ENCODE measurements around the gene KRT82. TPM values are rescaled to one million over a fixed set of nuclear protein-coding genes. Genes with fewer than 3 reads are reported as not detected.
A peak's percentile ranks its signal among the peaks of the same experiment; 100 is the strongest.

KRT82 gene
- total RNA-seq, 1 experiment from 2014 or later: not detected

DNA sequence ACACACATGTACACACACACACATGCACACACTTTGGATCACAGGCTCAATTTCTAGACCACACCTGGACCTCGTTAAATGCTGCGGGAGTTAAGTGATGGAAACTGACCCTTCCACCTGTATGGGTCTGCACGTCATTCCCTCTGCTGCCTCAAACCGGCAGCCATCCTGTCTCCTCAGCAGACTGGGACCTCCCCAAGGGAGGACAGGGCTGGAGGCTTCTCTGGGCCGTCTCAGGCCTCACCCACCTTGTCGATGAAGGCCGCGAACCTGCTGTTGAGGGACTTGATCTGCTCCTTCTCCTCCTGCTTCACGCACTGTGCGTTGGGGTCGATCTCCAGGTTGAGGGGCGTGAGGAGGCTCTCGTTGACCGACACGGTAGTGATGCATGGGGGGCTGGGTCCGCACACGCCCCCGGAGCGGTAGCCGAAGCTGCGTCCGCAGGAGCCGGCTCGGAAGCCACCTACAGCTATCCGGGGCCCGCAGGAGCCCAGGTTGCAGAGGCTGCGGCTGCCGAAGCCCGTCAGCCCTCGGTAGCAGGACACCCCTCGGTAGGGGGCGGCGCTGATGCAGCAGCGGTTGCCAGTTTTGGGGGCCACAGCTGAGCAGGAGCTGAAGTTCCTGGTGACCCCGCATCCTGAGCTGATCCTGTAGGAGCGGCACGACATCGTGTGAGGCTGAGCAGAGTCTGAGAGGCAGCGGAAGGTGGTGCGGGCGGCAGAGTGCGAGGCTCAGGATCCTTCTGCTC is 39.2 kb downstream of the KRT82 start, which contains the start of gene KRT85:
Gene KRT85, minus strand, starts transcription at position 744 of the 748 bp plus-strand sequence. Its CDS starts 76 bp downstream, at position 668.
- Mint-ChIP-seq H3K27me3 (ENCODE audit: low read depth) (peaks cover 18% of the 10 kb centered on the region), H3K4me3 (no peak within 1 kb of the TSS), H3K4me1 (peaks cover 0 to 11% of the 10 kb centered on the region in 2 experiments; a peak in 2 of 4 replicates), H3K9me3 (no peaks in the 10 kb centered on the region), H3K27ac (peak within 1 kb of the TSS in 1 of 3 experiments; percentile 32; a peak in 1 of 7 replicates), H3K36me3 (ENCODE audit: insufficient read depth in 1 of 3, low read depth in 3 of 3) (no peaks in the 10 kb centered on the region)
- H4K5ac ChIP-seq (ENCODE audit: insufficient read length, low read depth, low read length): no peak within 1 kb of the TSS
- H3K79me1 ChIP-seq (ENCODE audit: insufficient read depth, low read depth, low read length, poor library complexity, severe bottlenecking): no peaks in the 10 kb centered on the region
- H3K14ac ChIP-seq (ENCODE audit: insufficient read depth, low read length): no peak within 1 kb of the TSS
- H2BK20ac ChIP-seq (ENCODE audit: low read depth, low read length, poor library complexity, severe bottlenecking): no peak within 1 kb of the TSS
- no peak within 1 kb of the TSS for H3K18ac ChIP-seq (ENCODE audit: insufficient read length, low read depth, low read length)
- no peak within 1 kb of the TSS for H3K56ac ChIP-seq (ENCODE audit: insufficient read length, low read depth, low read length)
- H3K9me3 ChIP-seq (ENCODE audit: control insufficient read depth, low read depth, low read length): no peaks in the 10 kb centered on the region
- no peak within 1 kb of the TSS for H2BK12ac ChIP-seq (ENCODE audit: insufficient read length, low read depth, low read length)
- H4K20me1 ChIP-seq (ENCODE audit: control insufficient read depth, insufficient read depth, insufficient read length): no peaks in the 10 kb centered on the region
- no peaks in the 10 kb centered on the region for H3K27me3 ChIP-seq (ENCODE audit: insufficient read depth, low read length)
- no peak within 1 kb of the TSS for H3K4ac ChIP-seq (ENCODE audit: low read depth, low read length)
- no peak within 1 kb of the TSS for H4K91ac ChIP-seq (ENCODE audit: insufficient read length, low read depth, low read length)
- H3T11ph ChIP-seq (ENCODE audit: low read length): no peak within 1 kb of the TSS
- no CpG with 5 or more reads among the region's 42 CpGs for WGBS (ENCODE audit: extremely low coverage, insufficient read length, low lambda C conversion rate)
- H3K27ac ChIP-seq (ENCODE audit: insufficient read length, low read depth, low read length): no peak within 1 kb of the TSS
- no peaks in the 10 kb centered on the region for H3K79me2 ChIP-seq (ENCODE audit: insufficient read depth, low read length)
- H2BK120ac ChIP-seq (ENCODE audit: low read depth, low read length, poor library complexity, severe bottlenecking): no peak within 1 kb of the TSS
- peak; percentile 31 for DNase-seq
- H3K23ac ChIP-seq (ENCODE audit: insufficient read length, low read depth, low read length): no peak within 1 kb of the TSS
- no peaks in the 10 kb centered on the region for H3K4me1 ChIP-seq (ENCODE audit: insufficient read depth, low read length)
- H3K9ac ChIP-seq (ENCODE audit: extremely low read depth, insufficient read length, low read length): no peak within 1 kb of the TSS
- H2AFZ ChIP-seq (ENCODE audit: low read length): no peak within 1 kb of the TSS
- no peak within 1 kb of the TSS for H3K4me2 ChIP-seq (ENCODE audit: insufficient read depth, insufficient read length, low read length)
- no peak within 1 kb of the TSS for H2AK5ac ChIP-seq (ENCODE audit: insufficient read length, low read length)
- no peak within 1 kb of the TSS for H2BK15ac ChIP-seq (ENCODE audit: low read depth, low read length)
- TF ChIP-seq, protein P1, sequence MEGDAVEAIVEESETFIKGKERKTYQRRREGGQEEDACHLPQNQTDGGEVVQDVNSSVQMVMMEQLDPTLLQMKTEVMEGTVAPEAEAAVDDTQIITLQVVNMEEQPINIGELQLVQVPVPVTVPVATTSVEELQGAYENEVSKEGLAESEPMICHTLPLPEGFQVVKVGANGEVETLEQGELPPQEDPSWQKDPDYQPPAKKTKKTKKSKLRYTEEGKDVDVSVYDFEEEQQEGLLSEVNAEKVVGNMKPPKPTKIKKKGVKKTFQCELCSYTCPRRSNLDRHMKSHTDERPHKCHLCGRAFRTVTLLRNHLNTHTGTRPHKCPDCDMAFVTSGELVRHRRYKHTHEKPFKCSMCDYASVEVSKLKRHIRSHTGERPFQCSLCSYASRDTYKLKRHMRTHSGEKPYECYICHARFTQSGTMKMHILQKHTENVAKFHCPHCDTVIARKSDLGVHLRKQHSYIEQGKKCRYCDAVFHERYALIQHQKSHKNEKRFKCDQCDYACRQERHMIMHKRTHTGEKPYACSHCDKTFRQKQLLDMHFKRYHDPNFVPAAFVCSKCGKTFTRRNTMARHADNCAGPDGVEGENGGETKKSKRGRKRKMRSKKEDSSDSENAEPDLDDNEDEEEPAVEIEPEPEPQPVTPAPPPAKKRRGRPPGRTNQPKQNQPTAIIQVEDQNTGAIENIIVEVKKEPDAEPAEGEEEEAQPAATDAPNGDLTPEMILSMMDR (conservative IDR thresholded peaks at IDR 0.05): no peak
- H2BK5ac ChIP-seq (ENCODE audit: insufficient read length, low read length): no peak within 1 kb of the TSS
- H4K8ac ChIP-seq (replicated peaks; ENCODE audit: insufficient read length, low read depth, low read length): no peak within 1 kb of the TSS
- no peaks in the 10 kb centered on the region for H3K23me2 ChIP-seq (ENCODE audit: insufficient read length, low read depth, low read length, poor library complexity, severe bottlenecking)
